B cell (primary cell): Measurements from ENCODE around the gene SERPINI1. TPM values are rescaled to one million over a fixed set of nuclear protein-coding genes. Genes with fewer than 3 reads are reported as not detected.

Experiments used
- ATAC-seq: fragments of 200-7000 bp; cut with Tn5 transposase; one replicate; pipeline ENCODE4 v1.10.0; 2021; ENCODE audit warnings: low read depth, mild to moderate bottlenecking, moderate number of reproducible peaks, moderate library complexity
- CTCF ChIA-PET: fragments of 350-600 bp; sonication (Branson Sonifier 250); formaldehyde crosslinking; loops from one replicate; lab custom pipeline; 2021; ENCODE audit warnings: antibody characterized with exemption, inconsistent platforms; lab: Charles Lee
- POLR2A ChIA-PET: fragments of 350-600 bp; sonication (Branson Sonifier 250); formaldehyde crosslinking; loops from one replicate; lab custom pipeline; 2021; ENCODE audit warnings: antibody characterized with exemption; lab: Charles Lee
- DNase-seq: peaks from one replicate; pipeline ENCODE4 v3.0.0; 2013
- H2AFZ ChIP-seq: 2 replicates; pipeline ENCODE4 v1.6.1; 2012; ENCODE audit warnings: mild to moderate bottlenecking, low read depth, low read length; ENCODE audit not compliant: insufficient read depth, poor library complexity, severe bottlenecking
- H3K27ac ChIP-seq, 2 donors: 1 replicate in 1 of 2; 2 replicates in 1 of 2; pipeline ENCODE4 v1.5.1; 2012 to 2013; ENCODE audit warnings: low read length in 2 of 2, mild to moderate bottlenecking in 2 of 2, moderate library complexity in 1 of 2
- H3K27me3 ChIP-seq, 4 experiments: fragments of 200-600 bp in 1 of 4; sonication (generic) in 1 of 4; replicated peaks in 1 of 4; 1 replicate in 2 of 4; 2 replicates in 2 of 4; pipeline versions ENCODE4 v1.6.1 to v1.7.0; 2013 to 2016; ENCODE audit warnings: low read length in 3 of 4, mild to moderate bottlenecking in 2 of 4, mixed read lengths in 1 of 4, moderate library complexity in 1 of 4; ENCODE audit not compliant: insufficient read depth in 4 of 4, control insufficient read depth in 3 of 4; ENCODE audit errors: control extremely low read depth in 1 of 4
- H3K36me3 ChIP-seq, 2 experiments: replicated peaks in 1 of 2; 1 replicate in 1 of 2; 2 replicates in 1 of 2; pipeline versions ENCODE4 v1.6.1 to v1.7.1; 2013; ENCODE audit warnings: low read length in 1 of 2; ENCODE audit not compliant: insufficient read depth in 2 of 2, control insufficient read depth in 1 of 2; ENCODE audit errors: control extremely low read depth in 1 of 2, extremely low read depth in 1 of 2
- H3K4me1 ChIP-seq, 2 donors: fragments of 200-600 bp in 1 of 2; sonication (generic) in 1 of 2; 1 replicate in 1 of 2; 2 replicates in 1 of 2; pipeline versions ENCODE4 v1.5.1 to v1.6.1; 2013 to 2017; ENCODE audit warnings: low read length in 2 of 2; ENCODE audit not compliant: control insufficient read depth in 2 of 2, insufficient read depth in 2 of 2
- H3K4me2 ChIP-seq: replicated peaks from 2 replicates; pipeline ENCODE3; 2012; ENCODE audit warnings: mild to moderate bottlenecking, low read depth, low read length; ENCODE audit not compliant: poor library complexity, severe bottlenecking
- H3K4me3 ChIP-seq, 5 experiments: fragments of 200-600 bp in 1 of 5; sonication (generic) in 1 of 5; 1 replicate in 3 of 5; 2 replicates in 2 of 5; pipeline versions ENCODE4 v1.5.1 to v1.7.0; 2011 to 2016; ENCODE audit warnings: low read length in 4 of 5, mild to moderate bottlenecking in 4 of 5, low read depth in 2 of 5, control low read depth in 1 of 5, moderate library complexity in 1 of 5; ENCODE audit not compliant: insufficient read depth in 1 of 5; ENCODE audit errors: control extremely low read depth in 1 of 5, extremely low read depth in 1 of 5
- H3K79me2 ChIP-seq: fragments of 200-600 bp; sonication (generic); one replicate; pipeline ENCODE4 v1.6.0; 2016; ENCODE audit warnings: low read length; ENCODE audit not compliant: control insufficient read depth, insufficient read depth
- H3K9ac ChIP-seq: fragments of 200-600 bp; sonication (generic); 2 replicates; pipeline ENCODE4 v1.6.1; 2017; ENCODE audit warnings: mild to moderate bottlenecking, low read length, moderate library complexity
- H3K9me3 ChIP-seq, 3 donors: one replicate each; pipeline versions ENCODE4 v1.6.1 to v1.7.1; 2013; ENCODE audit warnings: low read length in 2 of 3; ENCODE audit not compliant: control insufficient read depth in 2 of 3, insufficient read depth in 1 of 3; ENCODE audit errors: control extremely low read depth in 1 of 3
- H4K20me1 ChIP-seq: 2 replicates; pipeline ENCODE4 v1.6.0; 2012; ENCODE audit warnings: mild to moderate bottlenecking, low read length; ENCODE audit not compliant: insufficient read depth, control insufficient read depth, poor library complexity, severe bottlenecking
- H3K27ac Mint-ChIP-seq: one replicate; pipeline ENCODE4 v1.8.0; 2021; ENCODE audit warnings: mixed read lengths
- H3K27me3 Mint-ChIP-seq: one replicate; pipeline ENCODE4 v1.8.0; 2021; ENCODE audit warnings: mixed read lengths
- H3K4me1 Mint-ChIP-seq: one replicate; pipeline ENCODE4 v1.8.0; 2021; ENCODE audit warnings: mixed read lengths
- H3K4me3 Mint-ChIP-seq: one replicate; pipeline ENCODE4 v1.8.0; 2021; ENCODE audit warnings: mixed read lengths
- H3K9me3 Mint-ChIP-seq: one replicate; pipeline ENCODE4 v1.8.0; 2022; ENCODE audit warnings: mixed read lengths; ENCODE audit not compliant: insufficient read depth
- EZH2 ChIP-seq: IDR thresholded peaks from 2 replicates; pipeline ENCODE4 v1.6.1; 2012; ENCODE audit warnings: borderline replicate concordance, low read depth, mild to moderate bottlenecking, moderate library complexity, low read length; ENCODE audit not compliant: insufficient read depth, poor library complexity, severe bottlenecking
- WGBS: methylation state at CpG from one replicate; pipeline ENCODE4 v1.1.5; 2013; ENCODE audit warnings: missing lambda C conversion rate; ENCODE audit not compliant: insufficient coverage; 5-methylcytosine and 5-hydroxymethylcytosine counted together
- intact Hi-C: fragments of 100-400 bp; cut with micrococcal nuclease; formaldehyde crosslinking; loops from one replicate; pipeline ENCODE4 v1.10.0; 2022
- polyA plus RNA-seq: library from polyadenylated mRNA; depleted of rRNA; stranded (reverse); fragments of >200 nt; gene quantifications from 2 replicates; pipeline ENCODE4 v1.2.3, GENCODE V29; 2012
- total RNA-seq, 2 donors: library from RNA; stranded (reverse); fragments of 120-200 nt in 1 of 2; gene quantifications; 1 replicate in 1 of 2; 2 replicates in 1 of 2; pipeline versions ENCODE4 v1.2.3 to v1.2.4, GENCODE V29; 2013 to 2022
- TF ChIP-seq, protein P1 (sequence below): fragments of 200-600 bp; IDR thresholded peaks from one replicate; pipeline ENCODE4 v1.8.0; 2022; ENCODE audit warnings: antibody characterized with exemption, mild to moderate bottlenecking

The SERPINI1 gene
- total and polyA plus RNA-seq, 2 donors (not counting 1 experiment from before 2014, with no cell fraction given) = 6.8 to 7.0 TPM

DNA sequence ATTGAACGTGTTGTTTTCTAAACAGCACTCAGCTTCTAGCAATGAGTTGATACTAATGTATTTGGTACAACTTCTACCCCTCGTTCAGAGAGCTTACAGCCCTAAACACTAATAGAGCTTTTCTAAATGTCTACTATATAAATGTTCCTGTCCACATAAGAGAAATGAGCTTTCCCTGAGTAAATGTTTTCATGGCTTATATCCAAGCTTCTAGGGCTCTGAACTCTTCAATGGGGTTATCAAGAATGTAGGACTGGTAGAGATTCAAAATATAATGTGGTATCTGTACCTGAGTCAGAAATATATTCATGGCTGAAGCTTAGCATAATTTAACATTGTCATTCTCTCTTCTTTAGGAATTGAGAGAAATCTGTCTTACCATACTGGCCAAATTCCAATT is 73.4 kb downstream of the SERPINI1 start:
- no peak overlapping the region for H3K27ac Mint-ChIP-seq
- no peaks in the 10 kb centered on the region for H3K27me3 Mint-ChIP-seq
- Histone ChIP-seq H3K9me3 (no peaks in the 10 kb centered on the region), H3K4me2 (no peak overlapping the region), H4K20me1 (no peaks in the 10 kb centered on the region), H3K4me3 (no peak overlapping the region), H3K36me3 (peaks cover 0 to 2% of the 10 kb centered on the region in 2 experiments), H3K79me2 (no peaks in the 10 kb centered on the region), H3K27ac (no peak overlapping the region), H3K27me3 (no peaks in the 10 kb centered on the region), H3K4me1 (no peaks in the 10 kb centered on the region), H2AFZ (no peak overlapping the region), H3K9ac (no peak overlapping the region)
- whole genome bisulfite sequencing = no CpG with 5 or more reads among the region's 2 CpGs
- no peaks in the 10 kb centered on the region for H3K4me1 Mint-ChIP-seq
- CTCF ChIA-PET = no interaction called here
- TF ChIP-seq, protein P1, sequence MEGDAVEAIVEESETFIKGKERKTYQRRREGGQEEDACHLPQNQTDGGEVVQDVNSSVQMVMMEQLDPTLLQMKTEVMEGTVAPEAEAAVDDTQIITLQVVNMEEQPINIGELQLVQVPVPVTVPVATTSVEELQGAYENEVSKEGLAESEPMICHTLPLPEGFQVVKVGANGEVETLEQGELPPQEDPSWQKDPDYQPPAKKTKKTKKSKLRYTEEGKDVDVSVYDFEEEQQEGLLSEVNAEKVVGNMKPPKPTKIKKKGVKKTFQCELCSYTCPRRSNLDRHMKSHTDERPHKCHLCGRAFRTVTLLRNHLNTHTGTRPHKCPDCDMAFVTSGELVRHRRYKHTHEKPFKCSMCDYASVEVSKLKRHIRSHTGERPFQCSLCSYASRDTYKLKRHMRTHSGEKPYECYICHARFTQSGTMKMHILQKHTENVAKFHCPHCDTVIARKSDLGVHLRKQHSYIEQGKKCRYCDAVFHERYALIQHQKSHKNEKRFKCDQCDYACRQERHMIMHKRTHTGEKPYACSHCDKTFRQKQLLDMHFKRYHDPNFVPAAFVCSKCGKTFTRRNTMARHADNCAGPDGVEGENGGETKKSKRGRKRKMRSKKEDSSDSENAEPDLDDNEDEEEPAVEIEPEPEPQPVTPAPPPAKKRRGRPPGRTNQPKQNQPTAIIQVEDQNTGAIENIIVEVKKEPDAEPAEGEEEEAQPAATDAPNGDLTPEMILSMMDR = no peak
- TF ChIP-seq EZH2 = no peak
- intact Hi-C loops = no loop called here
- no peaks in the 10 kb centered on the region for H3K9me3 Mint-ChIP-seq
- DNase-seq (no peak), ATAC-seq (no peak)
- no peak overlapping the region for H3K4me3 Mint-ChIP-seq
- POLR2A ChIA-PET = interaction anchor here (0.5 kb wide), 1 partner anchor 61 kb away, joined by 3 read pairs; no protein-coding TSS in a partner anchor

DNA sequence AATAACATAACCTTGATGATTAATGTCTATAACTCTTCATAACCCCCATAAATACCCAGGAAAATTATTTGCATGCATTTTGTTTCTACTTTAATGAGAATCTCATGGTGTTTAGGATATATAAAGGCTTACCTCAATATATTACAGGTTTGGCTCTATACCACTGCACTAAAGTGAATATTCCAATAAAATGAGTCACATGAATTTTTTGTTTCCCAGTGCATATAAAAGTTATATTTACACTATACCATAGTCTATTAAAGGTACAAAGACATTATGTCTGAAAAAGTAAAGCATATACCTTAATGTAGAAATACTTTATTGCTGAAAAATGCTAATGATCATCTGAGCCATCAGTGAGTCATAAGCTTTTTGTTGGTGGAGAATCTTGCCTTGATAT is 74.7 kb downstream of the SERPINI1 start:
- POLR2A ChIA-PET = no interaction called here
- no peaks in the 10 kb centered on the region for H3K9me3 Mint-ChIP-seq
- no peak overlapping the region for H3K27ac ChIP-seq
- CTCF ChIA-PET = no interaction called here
- H2AFZ ChIP-seq = no peak overlapping the region
- no peak overlapping the region for H3K4me2 ChIP-seq
- no peaks in the 10 kb centered on the region for H3K79me2 ChIP-seq
- no peaks in the 10 kb centered on the region for H3K27me3 ChIP-seq
- H3K36me3 ChIP-seq = peaks cover 0 to 2% of the 10 kb centered on the region in 2 experiments
- no peak overlapping the region for H3K4me3 Mint-ChIP-seq
- intact Hi-C loops = no loop called here
- no peak overlapping the region for H3K9ac ChIP-seq
- H3K4me1 ChIP-seq = no peaks in the 10 kb centered on the region
- H3K27me3 Mint-ChIP-seq = no peaks in the 10 kb centered on the region
- H3K9me3 ChIP-seq = no peaks in the 10 kb centered on the region
- no peaks in the 10 kb centered on the region for H3K4me1 Mint-ChIP-seq
- H4K20me1 ChIP-seq = no peaks in the 10 kb centered on the region
- H3K4me3 ChIP-seq = no peak overlapping the region
- DNase-seq (no peak), ATAC-seq (no peak)
- no peak for TF ChIP-seq EZH2
- TF ChIP-seq, protein P1 = no peak
- H3K27ac Mint-ChIP-seq = no peak overlapping the region
